ENCODE results near the gene FAM13A. TPM values are rescaled to one million over a fixed set of nuclear protein-coding genes. Genes with fewer than 3 reads are reported as not detected.
"Not testable (repeated sequence)": the region's sequence is repeated elsewhere in the genome, so short reads cannot be mapped to it uniquely, and the experiment has no call there.

The FAM13A gene
- total and polyA plus RNA-seq, 10 donors = 2.7 to 24.9 (median 18.3) TPM

- TF ChIP-seq POLR2A (IDR thresholded peaks at IDR 0.05) = no peak
- TF ChIP-seq POLR2AphosphoS5 (IDR thresholded peaks at IDR 0.05) = no peak
- Histone ChIP-seq H3K4me3 (no peak overlapping the region), H3K9me3 (no peaks in the 10 kb centered on the region), H3K27ac (no peak overlapping the region), H3K4me1 (peaks cover 0 to 6% (median 0%) of the 10 kb centered on the region in 6 donors), H3K27me3 (replicated peaks in 1 of 7) (no peaks in the 10 kb centered on the region), H3K36me3 (peaks cover 0 to 8% (median 0%) of the 10 kb centered on the region in 6 donors)
- no peak for DNase-seq
- 0 to 94% (median 92%) methylated on average over 1 of the region's 1 CpG for WGBS, 5 donors
- intact Hi-C loops (cut with DNase I; ENCODE audit: low total_unique reads) = loop anchor here (5.0 to 10.0 kb wide), 2 partner anchors 206 to 488 kb away; no protein-coding TSS in a partner anchor
These were observed 33.8 kb downstream of the FAM13A start for GRCh38 chr4:89023140-89023539.

- Histone ChIP-seq H3K36me3 (peaks cover 0 to 8% (median 0%) of the 10 kb centered on the region in 6 donors), H3K9me3 (no peaks in the 10 kb centered on the region), H3K27me3 (replicated peaks in 1 of 7) (no peaks in the 10 kb centered on the region), H3K4me3 (no peak overlapping the region), H3K4me1 (peaks cover 0 to 6% (median 0%) of the 10 kb centered on the region in 6 donors), H3K27ac (no peak overlapping the region)
- intact Hi-C loops (cut with DNase I; ENCODE audit: low total_unique reads) = loop anchor here (5.0 to 10.0 kb wide), 2 partner anchors 205 to 488 kb away; no protein-coding TSS in a partner anchor
- 82 to 90% (median 84%) methylated on average over 7 of the region's 7 CpGs for WGBS, 5 donors
- TF ChIP-seq POLR2A (IDR thresholded peaks at IDR 0.05) (no peak), CTCF (IDR thresholded peaks at IDR 0.05 in 8 of 11, conservative IDR thresholded peaks at IDR 0.05 in 3 of 11) (no peak), POLR2AphosphoS5 (IDR thresholded peaks at IDR 0.05) (no peak)
- no peak for DNase-seq
These were observed 34.4 kb downstream of the FAM13A start for GRCh38 chr4:89022426-89023128.

GRCh38 chr4:89021684-89022083 lies 35.3 kb downstream of the FAM13A start:
- Histone ChIP-seq H3K9me3 (no peaks in the 10 kb centered on the region), H3K4me3 (no peak overlapping the region), H3K27ac (no peak overlapping the region), H3K4me1 (peaks cover 0 to 6% (median 0%) of the 10 kb centered on the region in 6 donors), H3K27me3 (replicated peaks in 1 of 7) (no peaks in the 10 kb centered on the region), H3K36me3 (peaks cover 0 to 8% (median 0%) of the 10 kb centered on the region in 6 donors)
- DNase-seq = no peak
- TF ChIP-seq CTCF (IDR thresholded peaks at IDR 0.05 in 8 of 11, conservative IDR thresholded peaks at IDR 0.05 in 3 of 11) (no peak), POLR2A (IDR thresholded peaks at IDR 0.05) (no peak), POLR2AphosphoS5 (IDR thresholded peaks at IDR 0.05) (no peak)
- WGBS, 5 donors = 77 to 85% (median 81%) methylated on average over 2 of the region's 2 CpGs
- intact Hi-C loops (cut with DNase I; ENCODE audit: low total_unique reads) = loop anchor here (5.0 to 10.0 kb wide), 2 partner anchors 204 to 487 kb away; no protein-coding TSS in a partner anchor

GRCh38 chr4:89021062-89021461 lies 35.9 kb downstream of the FAM13A start:
- TF ChIP-seq POLR2A (IDR thresholded peaks at IDR 0.05) (no peak), CTCF (IDR thresholded peaks at IDR 0.05 in 8 of 11, conservative IDR thresholded peaks at IDR 0.05 in 3 of 11) (no peak), POLR2AphosphoS5 (IDR thresholded peaks at IDR 0.05) (no peak)
- intact Hi-C loops (cut with DNase I; ENCODE audit: low total_unique reads) = loop anchor here (5.0 to 10.0 kb wide), 2 partner anchors 204 to 486 kb away; no protein-coding TSS in a partner anchor
- Histone ChIP-seq H3K27me3 (replicated peaks in 1 of 7) (no peaks in the 10 kb centered on the region), H3K36me3 (peaks cover 0 to 8% (median 0%) of the 10 kb centered on the region in 6 donors), H3K27ac (no peak overlapping the region), H3K9me3 (no peaks in the 10 kb centered on the region), H3K4me3 (no peak overlapping the region), H3K4me1 (peaks cover 0 to 6% (median 0%) of the 10 kb centered on the region in 6 donors)
- no peak for DNase-seq
- WGBS, 5 donors = 92 to 100% (median 97%) methylated on average over 1 of the region's 1 CpG

- Histone ChIP-seq H3K36me3 (peaks cover 0 to 17% (median 0%) of the 10 kb centered on the region in 6 donors), H3K9me3 (peaks cover 0 to 19% (median 15%) of the 10 kb centered on the region in 8 donors)
- 86 to 95% (median 92%) methylated on average over 10 of the region's 10 CpGs for WGBS, 5 donors
- H3K27ac ChIP-seq; H3K27me3 ChIP-seq (replicated peaks in 1 of 7); H3K4me3 ChIP-seq; H3K4me1 ChIP-seq; DNase-seq: not testable (repeated sequence)
- intact Hi-C loops (cut with DNase I; ENCODE audit: low total_unique reads) = loop anchor here (10.0 kb wide), 1 partner anchor 350 kb away; no protein-coding TSS in a partner anchor
These were observed 42.1 kb downstream of the FAM13A start for GRCh38 chr4:89014897-89015296.
